ENCODE results near the gene PARD6A.

DNA sequence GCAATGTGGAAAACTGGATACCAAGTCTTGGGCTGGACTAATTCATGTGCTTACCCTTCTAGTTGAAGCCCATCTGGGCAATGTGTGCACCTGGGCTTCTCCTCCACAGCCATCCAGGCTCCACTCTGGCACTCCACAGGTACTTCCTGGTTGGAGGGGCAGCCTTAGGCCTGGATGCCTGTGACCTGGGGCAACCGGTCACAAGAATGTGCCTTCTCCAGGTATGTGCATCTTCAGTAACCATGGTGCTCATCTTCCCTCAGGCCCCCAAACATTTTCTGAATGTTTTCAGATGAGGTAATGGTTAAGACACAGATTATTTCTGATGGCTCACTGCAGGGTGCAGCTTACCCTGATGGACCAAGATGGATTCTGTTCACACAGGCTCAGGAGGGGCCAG is 17.0 kb downstream of the PARD6A start:
- TF ChIP-seq, protein P1, sequence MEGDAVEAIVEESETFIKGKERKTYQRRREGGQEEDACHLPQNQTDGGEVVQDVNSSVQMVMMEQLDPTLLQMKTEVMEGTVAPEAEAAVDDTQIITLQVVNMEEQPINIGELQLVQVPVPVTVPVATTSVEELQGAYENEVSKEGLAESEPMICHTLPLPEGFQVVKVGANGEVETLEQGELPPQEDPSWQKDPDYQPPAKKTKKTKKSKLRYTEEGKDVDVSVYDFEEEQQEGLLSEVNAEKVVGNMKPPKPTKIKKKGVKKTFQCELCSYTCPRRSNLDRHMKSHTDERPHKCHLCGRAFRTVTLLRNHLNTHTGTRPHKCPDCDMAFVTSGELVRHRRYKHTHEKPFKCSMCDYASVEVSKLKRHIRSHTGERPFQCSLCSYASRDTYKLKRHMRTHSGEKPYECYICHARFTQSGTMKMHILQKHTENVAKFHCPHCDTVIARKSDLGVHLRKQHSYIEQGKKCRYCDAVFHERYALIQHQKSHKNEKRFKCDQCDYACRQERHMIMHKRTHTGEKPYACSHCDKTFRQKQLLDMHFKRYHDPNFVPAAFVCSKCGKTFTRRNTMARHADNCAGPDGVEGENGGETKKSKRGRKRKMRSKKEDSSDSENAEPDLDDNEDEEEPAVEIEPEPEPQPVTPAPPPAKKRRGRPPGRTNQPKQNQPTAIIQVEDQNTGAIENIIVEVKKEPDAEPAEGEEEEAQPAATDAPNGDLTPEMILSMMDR (IDR thresholded peaks at IDR 0.05; ENCODE audit: extremely low read depth in 1 of 2, insufficient read depth in 1 of 2, low read depth in 1 of 2, low read length in 2 of 2): no peak
- TF ChIP-seq, protein P2, sequence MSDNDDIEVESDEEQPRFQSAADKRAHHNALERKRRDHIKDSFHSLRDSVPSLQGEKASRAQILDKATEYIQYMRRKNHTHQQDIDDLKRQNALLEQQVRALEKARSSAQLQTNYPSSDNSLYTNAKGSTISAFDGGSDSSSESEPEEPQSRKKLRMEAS (IDR thresholded peaks at IDR 0.05; ENCODE audit: insufficient read depth, insufficient read length): no peak
- TF ChIP-seq POLR2A (IDR thresholded peaks at IDR 0.05; ENCODE audit: low read depth, low read length) (no peak), EZH2 (IDR thresholded peaks at IDR 0.05; ENCODE audit: borderline replicate concordance, low read depth, low read length, severe bottlenecking) (no peak), MYC (IDR thresholded peaks at IDR 0.05; ENCODE audit: low read depth, low read length) (no peak), POLR2AphosphoS5 (IDR thresholded peaks at IDR 0.05; ENCODE audit: insufficient read depth, low read depth, low read length) (no peak), FOS (IDR thresholded peaks at IDR 0.05; ENCODE audit: borderline replicate concordance, insufficient read depth, low read length) (no peak), JUN (IDR thresholded peaks at IDR 0.05; ENCODE audit: borderline replicate concordance, insufficient read depth, insufficient read length, low read depth) (no peak), GATA2 (IDR thresholded peaks at IDR 0.05; ENCODE audit: insufficient read depth, insufficient read length, low read depth, low read length) (no peak)
